Activated T-cell treated with anti-CD3 and anti-CD28 coated beads for 24 hours (primary cell): ENCODE results near the gene CASKIN2.
"Not testable (repeated sequence)": the region's sequence is repeated elsewhere in the genome, so short reads cannot be mapped to it uniquely, and the experiment has no call there.

Source experiments
- DNase-seq: peaks from one replicate; pipeline ENCODE4 v3.0.0-alpha.2; 2020; ENCODE audit warnings: low read depth

CASKIN2 gene

DNA sequence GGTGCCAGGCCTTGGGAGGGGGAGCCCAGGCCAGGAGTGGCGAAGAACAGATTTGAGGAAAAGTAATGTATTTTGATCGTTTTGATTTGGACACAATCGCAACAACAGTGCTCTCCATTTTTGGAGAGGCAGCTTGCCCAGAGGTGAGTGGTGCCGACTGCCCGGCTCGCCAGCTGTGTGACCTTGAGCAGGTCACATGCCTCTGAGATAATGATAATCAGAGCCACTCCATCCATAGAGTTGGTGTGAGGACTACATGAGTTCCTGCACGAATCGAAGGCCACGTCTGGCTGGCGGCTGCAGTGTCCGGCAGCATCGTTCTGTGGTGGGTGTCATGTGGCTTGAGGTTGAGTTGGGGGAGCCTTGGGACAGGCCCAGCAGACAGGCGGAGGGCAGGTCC lies 30.8 kb upstream of the CASKIN2 start:
- no peak for DNase-seq

DNA sequence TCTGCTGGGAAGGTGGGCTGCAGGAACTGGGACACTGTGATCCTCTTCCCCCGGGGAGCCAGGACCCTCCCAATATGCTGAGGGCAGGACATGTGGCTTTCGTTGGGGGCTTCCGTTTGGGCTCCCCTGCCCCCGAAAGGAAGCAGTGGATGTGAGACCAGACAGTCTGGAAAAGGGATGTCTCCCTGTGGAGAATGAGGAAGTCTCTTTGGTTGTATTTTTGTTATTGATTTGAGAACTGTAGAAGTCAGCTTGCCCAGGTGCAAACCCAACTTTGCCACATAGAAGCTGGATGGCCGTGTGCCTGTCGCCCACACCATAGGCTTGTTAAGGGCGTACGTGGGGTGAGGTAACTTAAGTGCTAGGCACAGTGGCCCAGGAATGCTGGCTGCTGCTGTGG lies 28.9 kb upstream of the CASKIN2 start:
- DNase-seq: no peak

DNA sequence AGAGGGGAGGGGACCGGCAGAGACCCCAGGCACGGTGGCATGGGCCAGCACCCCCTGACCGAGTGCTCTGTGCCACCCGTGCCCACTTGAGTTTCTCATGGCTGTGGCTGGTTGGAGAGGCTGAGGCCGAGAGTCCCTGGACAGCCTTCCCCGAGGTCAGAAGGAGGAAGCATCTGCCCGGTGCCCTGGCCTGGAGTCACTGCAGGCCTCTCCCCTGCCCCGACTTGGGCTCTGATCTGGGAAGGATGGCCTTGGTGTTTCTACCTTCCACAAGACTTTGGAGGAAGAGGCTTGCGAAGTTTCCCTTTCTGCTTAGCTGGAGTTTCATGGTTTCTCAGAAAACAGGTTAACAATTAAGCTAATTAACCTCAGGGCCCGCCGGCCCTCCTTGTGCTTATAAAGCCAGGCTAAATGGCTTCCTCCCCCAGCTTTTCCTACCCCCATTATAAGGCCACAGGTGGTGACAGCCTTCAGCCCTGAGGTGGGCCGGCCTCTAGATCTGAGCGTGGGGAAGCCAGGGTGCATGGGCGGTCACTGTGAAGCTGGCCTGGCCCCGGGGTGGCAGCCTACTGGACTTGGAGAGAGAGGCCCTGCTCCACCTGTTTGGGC lies 27.5 kb upstream of the CASKIN2 start:
- no peak for DNase-seq

DNA sequence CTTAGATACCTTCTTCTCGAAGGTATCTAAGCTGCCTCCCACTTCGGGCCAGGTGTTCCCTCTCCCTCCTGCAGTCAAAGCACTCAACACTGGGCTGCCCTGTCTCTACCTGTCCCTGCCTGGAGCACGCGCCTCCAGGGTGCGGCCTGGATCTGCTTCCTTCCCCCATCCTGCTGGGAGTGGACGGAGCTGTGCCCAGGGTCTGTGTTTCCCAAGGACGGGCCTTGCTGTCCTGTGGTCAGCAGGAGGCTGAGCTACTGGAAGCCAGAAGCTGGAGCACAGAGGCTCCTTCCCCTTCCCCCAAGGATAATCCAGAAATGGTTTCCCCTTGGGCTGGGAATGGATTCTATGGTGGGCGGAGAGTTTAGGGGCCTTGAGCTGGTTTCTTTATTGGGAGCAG lies 26.9 kb upstream of the CASKIN2 start:
- DNase-seq: no peak

DNA sequence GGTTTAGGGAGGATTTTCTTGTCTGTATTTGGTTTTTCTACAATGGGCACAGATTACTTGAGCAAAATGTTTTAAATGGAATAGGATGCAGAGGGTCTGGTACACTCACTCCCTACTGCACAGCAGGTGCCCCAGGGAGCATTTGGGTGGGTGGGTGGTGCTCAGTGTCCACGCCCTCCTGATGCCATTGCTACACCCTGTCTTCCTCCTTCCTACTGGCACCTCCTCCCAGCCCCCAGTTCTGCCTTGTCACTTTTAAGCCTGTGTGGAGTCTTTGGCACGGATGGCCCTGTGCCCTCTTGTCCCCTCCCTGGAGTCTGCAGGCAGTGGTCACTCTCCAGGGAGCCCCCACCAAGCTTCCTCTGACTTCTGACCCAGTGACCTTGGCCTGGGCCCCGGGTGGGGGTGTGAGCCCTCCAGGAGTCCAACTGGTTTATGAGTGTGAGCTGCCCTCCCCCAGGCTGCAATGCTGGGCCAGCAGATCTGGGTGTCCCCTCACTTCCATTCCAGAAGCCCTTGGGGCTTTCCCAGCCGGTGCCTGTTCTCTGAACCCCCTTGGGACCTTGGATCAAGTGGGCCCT lies 25.7 kb upstream of the CASKIN2 start:
- DNase-seq: no peak

DNA sequence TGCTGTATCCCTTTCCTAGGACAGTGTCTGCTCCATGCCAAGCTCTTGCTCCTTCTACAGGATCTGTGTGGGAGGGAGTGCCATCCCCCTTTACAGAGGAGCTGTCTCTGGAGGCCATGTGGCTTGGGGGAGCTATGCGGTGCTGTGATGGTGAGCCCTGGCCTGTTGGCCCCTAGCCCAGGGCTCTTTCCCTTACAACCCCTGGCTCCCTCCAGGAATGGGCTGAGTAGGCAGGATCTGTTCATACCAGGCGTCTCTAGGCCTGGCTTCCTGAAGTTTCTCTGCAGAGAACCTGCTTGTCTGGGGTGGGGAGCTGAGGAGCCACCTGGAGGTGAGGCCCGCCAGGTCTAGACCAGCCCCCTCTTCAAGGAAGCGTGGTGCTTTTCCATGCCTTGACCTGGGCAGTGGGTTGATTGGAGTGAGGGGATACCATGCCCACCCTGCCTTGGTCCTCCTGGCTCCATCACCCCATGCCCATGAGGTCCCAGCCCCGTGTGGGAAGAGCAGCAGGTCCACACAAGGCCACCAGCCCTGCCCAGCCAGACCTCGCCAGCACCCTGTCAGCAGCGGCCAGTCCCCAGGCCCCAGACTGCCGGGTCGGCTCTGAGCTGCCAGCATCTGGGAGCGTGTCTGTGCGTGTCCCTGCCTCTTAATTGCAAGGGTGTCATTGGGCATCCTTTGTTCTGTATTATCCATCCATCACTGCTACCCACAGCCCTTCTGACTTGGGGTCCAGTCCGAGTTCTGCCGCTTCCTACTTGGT lies 24.8 kb upstream of the CASKIN2 start:
- DNase-seq: no peak

DNA sequence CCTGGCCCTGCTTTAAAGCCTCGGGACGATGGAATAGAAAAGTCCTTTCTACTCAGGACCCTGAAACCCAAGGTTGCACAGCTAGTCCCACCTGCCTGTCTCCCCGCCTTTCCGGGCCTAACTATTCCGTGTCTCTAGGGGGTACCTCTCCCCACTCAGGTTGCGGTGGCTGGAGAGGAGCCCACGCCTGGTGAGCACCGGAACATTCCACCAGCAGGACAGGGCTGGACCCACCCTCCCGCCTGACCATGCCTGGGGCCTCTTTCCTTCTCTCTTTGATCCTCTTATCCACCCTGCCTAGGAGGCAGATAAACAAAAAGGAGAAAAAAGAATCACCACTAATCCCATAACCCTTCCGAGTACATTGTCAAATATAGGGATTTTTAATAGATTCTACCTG lies 21.0 kb upstream of the CASKIN2 start:
- DNase-seq: no peak

DNA sequence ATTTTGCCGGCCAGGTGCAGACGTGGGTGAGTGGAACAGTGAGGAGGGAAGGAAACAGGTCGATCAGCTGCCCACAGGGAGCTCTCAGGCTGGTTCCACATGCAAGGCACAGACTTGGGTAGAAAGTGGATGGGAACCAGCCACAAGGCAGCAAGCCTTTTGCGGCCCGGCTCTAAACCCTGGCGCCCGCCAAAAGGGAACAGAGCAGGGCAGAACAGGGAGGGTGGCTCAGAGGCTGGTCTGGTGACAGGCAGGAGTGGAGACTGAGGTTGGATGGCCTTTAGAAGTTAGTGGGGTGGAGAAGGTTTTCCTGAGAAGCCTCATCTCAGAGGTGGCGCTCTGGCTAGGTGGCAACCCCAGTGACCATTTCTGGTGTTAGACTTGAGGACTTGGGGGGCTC lies 20.5 kb upstream of the CASKIN2 start:
- no peak for DNase-seq

DNA sequence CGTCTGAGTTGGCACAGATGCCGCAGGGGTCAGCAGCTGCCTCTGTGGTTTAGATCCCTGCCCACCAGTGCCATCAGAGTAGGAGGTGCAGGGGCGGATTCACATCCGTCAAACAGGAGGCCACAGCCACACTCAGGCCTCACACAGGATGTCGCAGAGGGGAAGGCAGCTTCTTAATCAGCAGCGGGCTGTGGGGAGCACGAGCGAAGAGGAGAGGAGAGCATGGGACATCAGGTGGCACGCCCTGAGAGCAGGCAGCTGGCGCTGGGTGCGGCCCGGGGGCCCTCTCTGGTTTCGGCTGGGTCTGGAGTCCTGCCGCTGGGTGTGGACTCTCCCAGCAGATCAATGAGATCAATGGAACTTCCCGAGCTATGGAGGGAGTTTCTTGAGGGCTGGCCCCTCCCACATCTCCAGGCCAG lies 19.8 kb upstream of the CASKIN2 start:
- DNase-seq: no peak

DNA sequence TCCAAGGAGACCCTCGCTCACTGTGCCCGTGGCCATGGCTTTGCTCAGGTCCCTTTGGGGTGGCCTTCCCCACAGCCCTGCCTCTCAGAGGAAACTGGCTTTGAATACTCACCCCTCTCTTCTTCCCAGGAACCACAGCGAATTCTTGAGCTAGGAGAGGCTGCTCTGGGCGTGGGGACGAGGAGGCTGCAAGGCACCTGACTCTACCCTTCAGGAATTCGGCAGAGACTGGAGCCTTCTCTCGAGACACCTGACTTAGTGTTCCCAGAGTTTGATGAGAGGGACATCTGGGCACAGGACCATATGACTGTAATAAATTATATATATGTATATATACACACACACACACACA lies 16.4 kb upstream of the CASKIN2 start:
- no peak for DNase-seq

DNA sequence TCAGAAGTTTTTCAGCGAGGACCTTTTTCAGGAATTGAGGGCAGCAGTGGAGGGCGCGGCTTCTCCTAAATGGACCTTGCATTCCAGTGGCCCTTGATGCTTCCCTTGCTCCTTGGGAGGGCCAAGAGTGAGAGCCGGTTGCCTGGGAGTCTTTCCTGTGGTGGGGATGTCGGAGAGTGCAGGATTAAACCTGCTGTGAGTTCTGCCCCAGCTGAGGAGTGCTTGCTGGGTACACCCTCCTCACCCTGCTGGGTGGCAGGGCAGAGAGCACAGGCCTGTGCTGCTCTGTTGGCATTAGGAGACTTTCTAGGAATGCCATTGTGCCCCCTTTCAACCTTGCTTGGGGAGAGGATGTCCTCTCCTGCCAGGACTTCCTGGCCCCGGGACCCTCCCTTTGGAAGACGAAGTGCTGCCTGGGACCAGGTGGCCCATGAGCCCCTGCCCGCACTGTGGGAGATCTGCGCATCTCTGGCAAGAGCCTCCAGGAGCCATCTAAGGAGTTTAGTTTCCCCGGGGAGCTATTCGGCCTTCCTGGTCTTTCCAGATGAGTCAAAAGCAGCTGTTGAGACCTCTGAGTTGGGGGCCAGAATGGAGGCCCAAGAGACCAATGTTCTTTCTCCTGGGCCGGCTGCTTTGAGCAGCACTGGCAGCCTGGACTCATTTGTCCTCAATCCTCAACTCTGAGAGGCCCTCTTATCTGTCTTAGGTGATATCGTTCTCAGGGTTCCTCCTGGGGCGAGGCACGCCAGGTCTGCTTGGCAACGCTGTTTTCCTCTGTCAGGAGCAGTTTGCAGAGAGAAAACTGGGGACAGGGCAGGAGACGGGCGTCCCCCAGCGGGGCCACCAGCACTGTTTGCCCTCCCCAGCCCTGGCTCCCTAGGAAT lies 15.7 kb upstream of the CASKIN2 start:
- DNase-seq: no peak

DNA sequence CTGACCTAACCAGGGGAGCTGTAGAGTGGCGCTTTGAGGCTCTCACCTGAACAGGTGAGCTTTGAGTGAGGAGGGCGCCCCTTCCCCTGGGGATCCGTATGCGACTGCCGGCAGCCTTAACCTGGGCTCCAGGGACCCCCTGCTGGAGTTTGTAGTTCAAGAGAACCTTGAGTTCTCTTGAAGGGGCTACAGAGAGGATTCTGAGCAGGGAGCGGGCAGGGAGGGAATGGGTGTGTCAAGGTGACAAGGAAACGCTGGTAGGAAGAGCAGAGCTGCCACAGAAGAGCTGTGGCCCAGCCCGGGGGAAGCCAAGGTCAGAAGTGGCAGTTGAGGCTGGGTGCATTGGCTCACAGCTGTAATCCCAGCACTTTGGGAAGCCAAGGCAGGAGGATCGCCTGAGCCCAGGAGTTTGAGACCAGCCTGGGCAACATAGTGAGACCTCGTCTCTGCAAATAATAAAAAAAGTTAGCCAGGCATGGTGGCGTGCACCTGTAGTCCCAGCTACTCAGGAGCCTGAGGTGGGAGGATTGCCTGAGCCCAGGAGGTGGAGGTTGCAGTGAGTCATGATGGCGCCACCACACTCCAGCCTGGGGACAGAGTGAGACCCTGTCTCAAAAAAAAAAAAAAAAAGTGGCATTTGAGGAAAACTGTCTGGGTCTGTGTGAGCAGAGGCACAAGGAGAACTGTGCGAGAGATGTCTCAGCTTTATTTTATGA lies 11.4 kb upstream of the CASKIN2 start:
- DNase-seq: no peak

DNA sequence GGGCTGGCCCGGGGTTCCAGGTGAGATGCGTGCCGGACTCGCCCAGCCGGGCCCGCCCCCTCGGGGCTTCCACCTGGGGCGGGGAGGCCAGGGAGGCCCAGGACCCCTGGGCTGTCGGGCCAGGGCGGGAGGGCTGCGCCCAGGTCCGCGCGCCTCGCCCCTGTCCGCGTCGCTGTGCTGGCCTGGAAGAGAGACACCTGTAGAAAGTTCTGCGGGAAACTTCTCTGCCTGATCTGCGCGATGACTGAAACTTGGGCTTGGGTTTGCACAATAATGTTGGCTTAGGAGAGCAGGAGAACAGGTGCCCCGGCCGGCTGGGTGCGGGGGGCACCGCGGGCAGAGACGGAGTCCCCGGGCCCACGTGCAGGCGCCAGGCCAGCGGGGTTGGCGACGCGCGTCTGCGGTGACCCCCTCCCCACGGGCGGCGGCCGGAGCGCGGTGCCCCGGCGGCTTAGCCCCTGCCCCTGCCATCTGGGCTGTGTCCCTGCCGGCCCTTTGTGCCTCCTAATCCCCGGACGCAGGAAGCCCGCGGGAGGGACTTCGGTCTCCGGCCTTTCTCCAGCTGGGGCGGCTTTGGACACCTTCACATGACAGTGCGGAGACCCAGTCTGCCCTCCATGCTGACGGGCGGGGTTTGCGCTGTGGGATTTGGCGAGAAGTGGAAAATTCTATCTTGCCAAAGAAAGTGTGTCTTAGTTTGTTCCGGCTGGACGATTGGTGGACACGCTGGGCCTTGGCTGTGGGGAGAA lies 10.6 kb upstream of the CASKIN2 start:
- no peak for DNase-seq

DNA sequence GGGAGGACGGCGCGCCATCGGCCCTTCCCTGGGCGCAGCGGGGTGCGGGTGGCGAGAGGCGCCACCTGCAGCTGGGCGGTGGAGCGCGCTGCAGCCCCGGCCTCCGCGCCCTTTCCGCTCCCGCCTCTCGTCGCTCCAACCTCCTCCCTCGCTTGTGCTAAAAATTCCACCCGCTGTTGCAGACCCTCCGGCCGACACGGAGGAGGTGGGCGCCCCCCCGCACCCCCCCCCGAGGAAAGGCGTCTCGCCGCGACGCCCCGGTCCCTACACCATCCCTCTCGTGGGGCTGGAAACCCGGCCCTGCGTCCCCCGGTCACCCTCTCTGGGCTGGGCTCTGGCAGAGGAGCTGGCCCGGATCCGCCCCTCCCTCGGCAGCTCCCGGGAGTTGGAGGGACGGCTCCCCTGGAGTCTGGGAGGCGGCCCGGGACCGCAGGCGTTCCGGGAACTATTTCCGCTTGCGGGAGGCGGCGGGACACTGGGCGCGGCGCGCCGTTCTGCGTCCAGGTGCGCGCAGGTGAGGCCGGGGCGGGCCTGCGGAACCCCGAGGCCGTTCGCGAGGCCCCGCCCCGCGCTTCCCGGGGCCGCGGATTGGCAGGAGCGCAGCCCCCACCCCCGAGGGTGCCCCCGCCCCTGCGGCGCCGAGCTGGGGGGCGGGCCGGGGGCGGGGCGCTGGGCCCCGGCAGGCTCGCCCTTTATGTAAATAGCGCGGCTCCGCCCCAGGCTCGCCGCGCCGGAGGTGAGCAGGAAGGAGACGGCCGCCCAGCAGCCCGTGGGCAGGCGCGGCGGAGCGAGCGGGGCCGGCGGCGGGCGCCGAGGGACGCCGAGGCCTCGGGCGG lies 9.9 kb upstream of the CASKIN2 start, which contains the start of gene LLGL2:
Gene LLGL2 (plus strand): TSS at position 728 of the 836 bp plus-strand sequence. CDS start 17,730 bp downstream, outside the sequence.
- peak; percentile 68 for DNase-seq

DNA sequence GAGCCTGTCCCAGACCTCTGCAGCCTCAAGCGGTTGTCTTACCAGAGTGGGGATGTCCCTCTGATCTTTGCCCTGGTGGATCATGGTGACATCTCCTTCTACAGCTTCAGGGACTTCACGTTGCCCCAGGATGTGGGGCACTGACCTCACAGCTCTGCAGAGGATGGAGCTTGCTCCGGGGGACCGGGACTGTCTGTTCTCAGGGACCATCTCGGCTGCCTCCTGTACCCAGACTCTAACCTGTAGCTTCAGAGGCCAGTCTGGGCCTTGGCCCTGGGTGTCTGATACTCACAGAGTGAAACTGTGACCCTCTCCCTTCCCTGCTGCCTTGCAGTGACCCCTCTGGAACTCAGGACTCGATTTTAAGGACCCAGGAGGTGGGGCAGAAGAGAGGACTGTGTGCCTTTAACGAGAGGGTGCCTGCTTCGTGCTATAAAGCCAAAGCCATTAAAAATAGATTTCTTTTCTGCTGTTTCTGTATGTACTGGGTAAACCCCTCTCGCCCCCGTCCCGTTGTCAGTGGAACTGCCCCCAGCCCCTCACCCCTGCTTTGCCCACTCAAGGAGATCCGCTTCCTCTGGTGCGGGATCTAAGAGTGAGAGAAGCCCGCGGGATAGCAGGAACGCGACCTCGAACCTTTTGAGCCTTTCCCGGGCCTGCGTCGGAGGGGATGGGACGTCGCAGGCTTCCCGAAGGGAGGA lies 9.1 kb upstream of the CASKIN2 start:
- DNase-seq: no peak

DNA sequence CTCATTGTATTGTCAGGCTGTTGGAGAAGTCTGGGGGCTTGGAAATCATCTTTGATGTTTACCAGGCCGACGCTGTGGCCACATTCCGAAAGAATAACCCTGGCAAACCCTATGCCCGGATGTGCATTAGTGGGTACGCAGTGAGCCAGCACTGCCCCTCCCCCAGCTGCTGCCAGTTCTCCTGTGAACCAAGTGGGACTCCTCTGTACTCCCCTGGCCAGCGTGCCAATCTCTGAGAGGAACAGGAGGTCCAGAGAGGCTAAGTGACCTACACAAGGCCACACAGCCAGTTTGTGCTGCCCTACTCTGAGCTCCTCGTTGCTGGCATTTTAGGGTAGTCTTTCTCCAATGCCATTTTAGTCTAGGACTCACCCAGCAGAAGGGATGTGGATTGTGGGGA lies 8.3 kb upstream of the CASKIN2 start:
- no peak for DNase-seq

DNA sequence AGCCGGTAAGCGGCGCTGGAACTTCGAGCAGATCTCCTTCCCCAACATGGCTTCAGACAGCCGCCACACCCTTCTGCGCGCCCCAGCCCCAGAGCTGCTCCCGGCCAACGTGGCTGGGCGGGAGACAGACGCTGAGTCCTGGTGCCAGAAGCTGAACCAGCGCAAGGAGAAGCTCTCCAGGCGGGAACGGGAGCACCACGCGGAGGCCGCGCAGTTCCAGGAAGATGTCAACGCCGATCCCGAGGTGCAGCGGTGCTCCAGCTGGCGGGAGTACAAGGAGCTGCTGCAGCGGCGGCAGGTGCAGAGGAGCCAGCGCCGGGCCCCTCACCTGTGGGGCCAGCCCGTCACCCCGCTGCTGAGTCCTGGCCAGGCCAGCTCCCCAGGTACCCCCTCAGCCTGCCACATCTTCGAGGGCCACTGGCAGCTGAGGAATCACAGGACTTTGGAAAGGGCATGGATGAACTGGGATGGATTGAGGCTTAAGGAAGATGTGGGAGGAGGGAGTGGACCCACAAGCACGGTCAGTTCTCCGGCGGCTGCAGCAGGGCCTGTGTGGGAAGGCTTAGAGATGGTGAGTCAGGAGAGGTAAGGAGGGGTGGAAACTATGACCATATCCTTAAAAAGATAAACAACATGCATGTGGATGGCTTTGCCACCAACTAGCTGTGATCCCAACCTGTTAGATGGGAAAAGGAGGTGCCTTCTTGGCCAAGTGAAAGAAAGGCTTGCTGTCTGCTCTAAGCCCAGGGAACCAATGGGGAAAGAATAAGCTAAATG lies 6.8 kb upstream of the CASKIN2 start:
- DNase-seq: no peak

DNA sequence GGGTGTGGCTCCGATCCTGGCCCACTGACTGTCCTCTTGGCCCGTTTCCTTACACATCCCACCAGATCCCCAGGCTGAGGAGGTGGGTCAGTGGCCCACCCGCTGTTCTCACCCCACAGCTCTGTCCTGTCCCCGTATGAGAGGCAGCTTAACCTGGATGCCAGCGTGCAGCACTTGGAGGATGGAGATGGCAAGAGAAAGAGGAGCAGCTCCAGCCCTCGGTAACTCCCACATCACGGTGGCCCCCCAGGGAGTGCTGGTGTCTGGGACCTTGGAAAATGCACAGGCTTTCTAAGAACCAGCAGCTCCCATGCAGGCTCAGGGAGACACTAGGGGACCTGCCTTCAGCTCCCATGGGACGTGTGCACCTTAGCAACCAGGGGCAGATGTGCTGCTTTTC lies 6.0 kb upstream of the CASKIN2 start:
- DNase-seq: no peak

DNA sequence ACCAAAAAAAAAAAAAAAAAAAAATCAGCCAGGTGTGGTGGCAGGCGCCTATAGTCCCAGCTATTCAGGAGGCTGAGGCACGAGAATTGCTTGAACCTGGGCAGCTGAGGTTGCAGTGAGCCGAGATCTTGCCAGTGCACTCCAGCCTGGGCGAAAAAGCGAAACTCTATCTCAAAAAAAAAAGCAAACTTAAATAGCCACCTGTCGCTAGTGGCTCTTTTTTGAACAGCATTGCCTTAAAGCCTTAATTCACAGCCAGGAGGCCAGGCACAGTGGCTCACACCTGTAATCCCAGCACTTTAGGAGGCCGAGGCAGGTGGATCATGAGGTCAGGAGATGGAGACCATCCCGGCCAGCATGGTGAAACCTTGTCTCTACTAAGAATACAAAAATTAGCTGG lies 5.1 kb upstream of the CASKIN2 start:
- DNase-seq: not testable (repeated sequence)
